H1 (cell line): ENCODE results near the gene MACROD2. TPM values are rescaled to one million over a fixed set of nuclear protein-coding genes. Genes with fewer than 3 reads are reported as not detected.

Experiments used
- CTCF ChIA-PET: fragments of 300-600 bp; sonication (Branson Sonifier 250); formaldehyde crosslinking; loops from one replicate; lab custom pipeline; 2021; ENCODE audit not compliant: partially characterized antibody; lab: Charles Lee
- POLR2A ChIA-PET: fragments of 300-600 bp; sonication (Branson Sonifier 250); formaldehyde crosslinking; loops from one replicate; lab custom pipeline; 2021; ENCODE audit warnings: inconsistent platforms; ENCODE audit not compliant: partially characterized antibody; lab: Charles Lee
- DNase-seq, 2 experiments: peaks; one replicate each; pipeline versions ENCODE4 v3.0.0 to v3.0.0-alpha.2; 2010 to 2022; ENCODE audit warnings: low spot score in 2 of 2, low read depth in 1 of 2, mixed read lengths in 1 of 2
- FAIRE-seq: peaks from 2 replicates; lab custom pipeline; 2011; peaks lifted over from hg19 to GRCh38; lab: Jason Lieb, UNC
- H2AFZ ChIP-seq: 2 replicates; pipeline ENCODE4 v1.8.1; 2012; ENCODE audit warnings: low read length, inconsistent platforms
- H2AK5ac ChIP-seq: 2 replicates; pipeline ENCODE4 v1.6.1; 2013; ENCODE audit warnings: low read depth, low read length
- H2BK120ac ChIP-seq: replicated peaks from 2 replicates; pipeline ENCODE3; 2013; ENCODE audit warnings: low read depth, low read length, inconsistent platforms
- H2BK12ac ChIP-seq: 2 replicates; pipeline ENCODE4 v1.6.1; 2013; ENCODE audit warnings: low read depth, low read length
- H2BK15ac ChIP-seq: 2 replicates; pipeline ENCODE4 v1.6.1; 2013; ENCODE audit warnings: low read length
- H2BK20ac ChIP-seq: 2 replicates; pipeline ENCODE4 v1.6.1; 2013; ENCODE audit warnings: low read length
- H2BK5ac ChIP-seq: 2 replicates; pipeline ENCODE4 v1.6.1; 2013; ENCODE audit warnings: low read depth, low read length
- H3K14ac ChIP-seq: 2 replicates; pipeline ENCODE4 v1.6.1; 2013; ENCODE audit warnings: inconsistent platforms; ENCODE audit not compliant: insufficient read length
- H3K18ac ChIP-seq: 2 replicates; pipeline ENCODE4 v1.6.1; 2013; ENCODE audit warnings: low read length; ENCODE audit errors: extremely low read depth
- H3K23ac ChIP-seq: 2 replicates; pipeline ENCODE4 v1.6.1; 2013; ENCODE audit warnings: inconsistent platforms; ENCODE audit not compliant: insufficient read length
- H3K23me2 ChIP-seq: 2 replicates; pipeline ENCODE4 v1.6.1; 2013; ENCODE audit warnings: low read depth, low read length
- H3K27ac ChIP-seq: 2 replicates; pipeline ENCODE4 v1.6.1; 2011; ENCODE audit warnings: low read depth, low read length, inconsistent platforms
- H3K27me3 ChIP-seq, 4 experiments: replicated peaks in 1 of 4; 1 replicate in 1 of 4; 2 replicates in 3 of 4; pipeline versions ENCODE4 v1.6.1 to v1.8.1; 2011 to 2013; ENCODE audit warnings: low read length in 3 of 4, mild to moderate bottlenecking in 3 of 4, inconsistent platforms in 2 of 4, mixed read lengths in 2 of 4, moderate library complexity in 1 of 4; ENCODE audit not compliant: control insufficient read depth in 3 of 4, insufficient read depth in 3 of 4; ENCODE audit errors: extremely low read depth in 1 of 4
- H3K36me3 ChIP-seq, 4 experiments: 2 replicates each; pipeline versions ENCODE4 v1.6.1 to v1.8.1; 2011 to 2013; ENCODE audit warnings: mild to moderate bottlenecking in 4 of 4, low read length in 3 of 4, moderate library complexity in 2 of 4, control low read depth in 1 of 4, inconsistent platforms in 1 of 4; ENCODE audit not compliant: insufficient read depth in 4 of 4, control insufficient read depth in 2 of 4
- H3K4ac ChIP-seq: replicated peaks from 2 replicates; pipeline ENCODE3; 2013; ENCODE audit warnings: low read length, low read depth, mixed read lengths, inconsistent platforms; ENCODE audit not compliant: insufficient read length
- H3K4me1 ChIP-seq, 4 experiments: replicated peaks in 1 of 4; 1 replicate in 1 of 4; 2 replicates in 3 of 4; pipeline versions ENCODE4 v1.6.1 to v1.8.1; 2011 to 2013; ENCODE audit warnings: low read length in 3 of 4, inconsistent platforms in 2 of 4, mixed read lengths in 1 of 4; ENCODE audit not compliant: insufficient read depth in 4 of 4, control insufficient read depth in 3 of 4
- H3K4me2 ChIP-seq, 2 experiments: 2 replicates each; pipeline versions ENCODE4 v1.6.1 to v1.8.1; 2011 to 2013; ENCODE audit warnings: low read depth in 2 of 2, low read length in 2 of 2, control low read depth in 1 of 2, inconsistent platforms in 1 of 2, mild to moderate bottlenecking in 1 of 2; ENCODE audit not compliant: insufficient read depth in 1 of 2
- H3K4me3 ChIP-seq, 4 experiments: fragments of 200-600, 300-600 bp in 1 of 4; sonication (generic), shearing (Covaris generic), sonication (Bioruptor Twin) in 1 of 4; 2 replicates each; pipeline versions ENCODE4 v1.5.1 to v1.8.1; 2011 to 2016; ENCODE audit warnings: low read length in 4 of 4, low read depth in 3 of 4, control low read depth in 2 of 4, inconsistent platforms in 2 of 4, mild to moderate bottlenecking in 2 of 4, mixed read lengths in 1 of 4, moderate library complexity in 1 of 4; ENCODE audit not compliant: insufficient read depth in 2 of 4; ENCODE audit errors: extremely low read depth in 1 of 4
- H3K56ac ChIP-seq: replicated peaks from 2 replicates; pipeline ENCODE3; 2013; ENCODE audit warnings: low read depth, mild to moderate bottlenecking, mixed read lengths, low read length, inconsistent platforms; ENCODE audit not compliant: insufficient read length
- H3K79me1 ChIP-seq: 2 replicates; pipeline ENCODE4 v1.6.1; 2013; ENCODE audit warnings: low read depth, low read length, control low read depth
- H3K79me2 ChIP-seq, 2 experiments: 2 replicates each; pipeline versions ENCODE4 v1.6.1 to v1.8.1; 2012 to 2013; ENCODE audit warnings: low read length in 2 of 2, mild to moderate bottlenecking in 2 of 2, inconsistent platforms in 1 of 2; ENCODE audit not compliant: insufficient read depth in 2 of 2, control insufficient read depth in 1 of 2
- H3K9ac ChIP-seq, 4 experiments: replicated peaks in 1 of 4; 1 replicate in 1 of 4; 2 replicates in 3 of 4; pipeline versions ENCODE4 v1.6.1 to v1.8.1; 2011 to 2013; ENCODE audit warnings: low read depth in 3 of 4, low read length in 3 of 4, control low read depth in 2 of 4, mild to moderate bottlenecking in 2 of 4, moderate library complexity in 2 of 4, inconsistent platforms in 1 of 4; ENCODE audit errors: extremely low read depth in 1 of 4
- H3K9me3 ChIP-seq, 2 experiments: 2 replicates each; pipeline versions ENCODE4 v1.6.1 to v1.8.1; 2012 to 2013; ENCODE audit warnings: mild to moderate bottlenecking in 2 of 2, moderate library complexity in 2 of 2, control low read depth in 1 of 2, inconsistent platforms in 1 of 2, low read depth in 1 of 2, low read length in 1 of 2, mixed read lengths in 1 of 2; ENCODE audit not compliant: insufficient read depth in 2 of 2
- H4K20me1 ChIP-seq, 2 experiments: replicated peaks in 1 of 2; 2 replicates each; pipeline versions ENCODE3 to v1.8.1; 2011 to 2013; ENCODE audit warnings: inconsistent platforms in 2 of 2, low read length in 2 of 2, mild to moderate bottlenecking in 1 of 2; ENCODE audit not compliant: insufficient read depth in 2 of 2, control insufficient read depth in 1 of 2
- H4K5ac ChIP-seq: 2 replicates; pipeline ENCODE4 v1.6.1; 2013; ENCODE audit warnings: low read length, low read depth, mixed read lengths, inconsistent platforms; ENCODE audit not compliant: insufficient read length
- H4K8ac ChIP-seq: 2 replicates; pipeline ENCODE4 v1.8.0; 2013; ENCODE audit warnings: mild to moderate bottlenecking, moderate library complexity, low read length, inconsistent platforms; ENCODE audit not compliant: insufficient read depth; ENCODE audit errors: extremely low read depth
- H4K91ac ChIP-seq: replicated peaks from 2 replicates; pipeline ENCODE3; 2013; ENCODE audit warnings: low read length, mixed read lengths, inconsistent platforms; ENCODE audit not compliant: insufficient read length
- ASH2L ChIP-seq: fragments of 200-600, 300-600 bp; sonication (generic); IDR thresholded peaks from one replicate; pipeline ENCODE4 v1.7.1; 2017; ENCODE audit warnings: low read length
- CREB1 ChIP-seq: IDR thresholded peaks from 2 replicates; pipeline ENCODE4 v1.6.1; 2012; ENCODE audit warnings: inconsistent platforms
- EGR1 ChIP-seq: IDR thresholded peaks from 2 replicates; pipeline ENCODE4 v1.6.1; 2011; ENCODE audit warnings: low read depth, low read length, borderline replicate concordance
- EP300 ChIP-seq, 2 experiments: IDR thresholded peaks; 1 replicate in 1 of 2; 2 replicates in 1 of 2; pipeline ENCODE4 v1.6.1; 2011 to 2012; ENCODE audit warnings: low read depth in 2 of 2, low read length in 2 of 2, mild to moderate bottlenecking in 2 of 2, borderline replicate concordance in 1 of 2, inconsistent platforms in 1 of 2, moderate library complexity in 1 of 2
- EZH2 ChIP-seq: fragments of 200-600 bp; sonication (generic); IDR thresholded peaks from 2 replicates; pipeline ENCODE4 v1.7.1; 2012; ENCODE audit warnings: low read depth, mild to moderate bottlenecking, moderate library complexity, low read length, inconsistent platforms; ENCODE audit not compliant: severe bottlenecking
- JUN ChIP-seq: IDR thresholded peaks from 2 replicates; pipeline ENCODE4 v1.6.1; 2011; ENCODE audit warnings: low read depth, mild to moderate bottlenecking, improper control_type of control experiment, low read length
- POLR2AphosphoS5 ChIP-seq: IDR thresholded peaks from 2 replicates; pipeline ENCODE4 v1.6.1; 2011; ENCODE audit warnings: low read depth, low read length
- SIRT6 ChIP-seq: IDR thresholded peaks from one replicate; pipeline ENCODE4 v1.7.1; 2012; ENCODE audit warnings: low read length, inconsistent platforms
- SP2 ChIP-seq: IDR thresholded peaks from 2 replicates; pipeline ENCODE4 v1.6.1; 2012; ENCODE audit warnings: mild to moderate bottlenecking, low read length, inconsistent platforms
- SRF ChIP-seq: IDR thresholded peaks from 2 replicates; pipeline ENCODE4 v1.6.1; 2011; ENCODE audit warnings: mild to moderate bottlenecking, low read depth, low read length, moderate library complexity
- polyA plus RNA-seq, 7 experiments: library from polyadenylated mRNA; depleted of rRNA in 3 of 7; stranded (reverse) in 5 of 7; unstranded in 2 of 7; fragments of >200 nt in 5 of 7; fragments of 200-250 nt in 2 of 7; gene quantifications; 1 replicate in 5 of 7; 2 replicates in 1 of 7; 4 replicates in 1 of 7; pipeline versions ENCODE4 v1.2.1 to v1.2.3, GENCODE V29; 2011 to 2013; ENCODE audit warnings: missing spikeins in 2 of 7, mixed read lengths in 2 of 7
- total RNA-seq: library from RNA; stranded (reverse); fragmentation: NEBNext Ultra II Directional; extraction: Animal tissue kit (Norgen Biotek cat#: 25700); gene quantifications from 2 replicates; pipeline ENCODE4 v1.2.1, GENCODE V29; 2021

The MACROD2 gene
- total and polyA plus RNA-seq, 2 of the 8 experiments (the other 6 are each of a cell fraction or from before 2014, with no cell fraction given), result 0.70 to 3.9 TPM

DNA sequence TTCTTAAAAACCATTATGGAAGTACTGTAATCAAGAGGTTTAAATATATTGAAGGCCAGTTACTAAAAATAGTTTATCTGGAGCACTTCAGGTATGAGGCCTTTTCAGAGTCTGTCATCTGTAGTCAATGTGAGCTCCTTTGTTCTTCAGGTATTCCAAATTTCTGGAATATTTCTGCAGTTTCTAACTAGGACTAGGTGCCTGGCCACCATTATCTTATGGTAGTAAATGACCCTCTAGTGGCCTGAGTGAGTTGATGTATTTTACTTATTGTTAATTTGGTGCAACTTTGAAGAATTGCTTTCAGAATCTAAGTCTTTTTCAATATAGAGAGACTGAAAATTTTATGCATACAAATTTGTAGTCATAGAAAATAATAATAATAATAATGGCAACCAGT lies 437.3 kb downstream of the MACROD2 start:
- Histone ChIP-seq H4K91ac (no peak overlapping the region), H3K4me3 (no peak overlapping the region), H3K9me3 (no peaks in the 10 kb centered on the region), H3K4me1 (no peaks in the 10 kb centered on the region), H3K27me3 (no peaks in the 10 kb centered on the region), H4K20me1 (no peaks in the 10 kb centered on the region), H3K36me3 (no peaks in the 10 kb centered on the region), H3K56ac (no peak overlapping the region), H2BK120ac (no peak overlapping the region), H3K79me2 (no peaks in the 10 kb centered on the region), H3K4ac (no peak overlapping the region), H3K27ac (no peak overlapping the region), H3K79me1 (no peaks in the 10 kb centered on the region), H3K14ac (no peak overlapping the region), H3K23me2 (no peaks in the 10 kb centered on the region), H4K5ac (no peak overlapping the region), H2AFZ (no peak overlapping the region), H3K9ac (no peak overlapping the region), H2AK5ac (no peak overlapping the region), H2BK15ac (no peak overlapping the region), H3K18ac (no peak overlapping the region), H2BK5ac (no peak overlapping the region), H2BK12ac (no peak overlapping the region), H2BK20ac (no peak overlapping the region), H3K23ac (no peak overlapping the region), H3K4me2 (no peak overlapping the region), H4K8ac (no peak overlapping the region)
- FAIRE-seq (no peak), DNase-seq (no peak)
- TF ChIP-seq CREB1, result no peak
- no peak for TF ChIP-seq EZH2
- no peak for TF ChIP-seq EGR1
- no peak for TF ChIP-seq POLR2AphosphoS5
- no peak for TF ChIP-seq ASH2L
- TF ChIP-seq JUN, result no peak
- no peak for TF ChIP-seq SP2
- no peak for TF ChIP-seq SIRT6
- no peak for TF ChIP-seq SRF
- no peak for TF ChIP-seq EP300 (IDR thresholded peaks at IDR 0.05; ENCODE audit: borderline replicate concordance in 1 of 2, low read depth in 2 of 2, low read length in 2 of 2)
- CTCF ChIA-PET, result interaction anchor here (0.6 to 1.3 kb wide), 3 partner anchors 16 to 95 kb away, joined by 4 read pairs; partner anchors contain the start of gene FLRT3
- POLR2A ChIA-PET, result no interaction called here
